ENCODE measurements around the gene TAS1R3.

TAS1R3 gene

DNA sequence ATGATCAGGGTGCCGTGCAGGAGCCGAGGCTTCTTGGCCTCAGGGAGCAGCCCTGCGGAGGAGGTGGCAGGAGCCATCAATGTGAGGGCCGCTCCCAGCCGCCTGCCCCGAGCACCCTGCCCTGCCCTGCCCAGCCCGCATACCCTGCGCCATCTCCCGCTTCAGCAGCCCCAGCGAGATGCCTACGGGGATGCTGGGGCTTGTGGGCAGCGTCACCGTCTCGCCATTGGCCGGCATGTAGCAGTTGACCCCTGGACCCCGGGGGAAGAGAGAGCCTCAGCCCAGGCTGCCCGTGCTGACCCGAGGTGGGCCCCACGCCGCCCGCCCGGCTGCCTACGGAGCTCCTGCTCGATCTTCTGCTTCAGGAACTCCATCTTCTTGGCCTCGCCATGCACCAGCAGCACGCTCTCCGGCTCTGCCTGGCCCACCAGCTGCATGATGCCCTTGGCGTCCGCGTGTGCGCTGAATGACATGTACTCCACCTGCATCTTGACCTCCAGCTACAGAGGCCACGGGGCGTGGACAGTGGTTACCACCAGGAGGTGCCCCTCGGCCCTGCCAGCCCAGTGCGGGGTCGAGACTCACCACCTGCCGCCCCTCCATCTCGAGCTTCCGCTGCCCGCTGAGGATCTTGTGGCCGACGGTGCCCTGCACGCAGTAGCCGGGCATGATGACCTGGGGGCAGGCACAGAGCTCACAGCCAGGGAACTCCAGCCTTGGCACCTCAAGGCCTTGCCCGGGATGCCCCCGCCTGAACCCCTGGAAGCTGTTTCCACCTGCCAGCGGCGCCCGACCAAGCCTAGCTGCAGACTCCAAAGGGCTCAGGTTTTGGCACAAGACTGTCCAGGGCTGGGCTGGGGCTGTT lies 18.4 kb upstream of the TAS1R3 start:
- Histone ChIP-seq H2AFZ (ENCODE audit: low read depth, low read length) (no peak overlapping the region), H3K4me1 (ENCODE audit: low read length) (peaks cover 7% of the 10 kb centered on the region), H3K27me3 (ENCODE audit: low read depth, low read length) (no peaks in the 10 kb centered on the region), H3K27ac (ENCODE audit: low read length) (no peak overlapping the region), H3K9ac (ENCODE audit: low read length) (no peak overlapping the region), H3K9me3 (ENCODE audit: insufficient read depth, low read length) (no peaks in the 10 kb centered on the region), H3K4me3 (ENCODE audit: low read length) (no peak overlapping the region), H3K4me2 (ENCODE audit: low read length) (no peak overlapping the region), H4K20me1 (ENCODE audit: insufficient read depth, low read length) (0 out of 2 replicates have a peak, but pooled peaks cover 3% of the 10 kb centered on the region), H3K36me3 (replicated peaks; ENCODE audit: low read depth, low read length) (peaks cover 27% of the 10 kb centered on the region), H3K79me2 (ENCODE audit: low read length) (peaks cover 5% of the 10 kb centered on the region; the same call in 1 of the 2 replicates)
- TF ChIP-seq, protein P1, sequence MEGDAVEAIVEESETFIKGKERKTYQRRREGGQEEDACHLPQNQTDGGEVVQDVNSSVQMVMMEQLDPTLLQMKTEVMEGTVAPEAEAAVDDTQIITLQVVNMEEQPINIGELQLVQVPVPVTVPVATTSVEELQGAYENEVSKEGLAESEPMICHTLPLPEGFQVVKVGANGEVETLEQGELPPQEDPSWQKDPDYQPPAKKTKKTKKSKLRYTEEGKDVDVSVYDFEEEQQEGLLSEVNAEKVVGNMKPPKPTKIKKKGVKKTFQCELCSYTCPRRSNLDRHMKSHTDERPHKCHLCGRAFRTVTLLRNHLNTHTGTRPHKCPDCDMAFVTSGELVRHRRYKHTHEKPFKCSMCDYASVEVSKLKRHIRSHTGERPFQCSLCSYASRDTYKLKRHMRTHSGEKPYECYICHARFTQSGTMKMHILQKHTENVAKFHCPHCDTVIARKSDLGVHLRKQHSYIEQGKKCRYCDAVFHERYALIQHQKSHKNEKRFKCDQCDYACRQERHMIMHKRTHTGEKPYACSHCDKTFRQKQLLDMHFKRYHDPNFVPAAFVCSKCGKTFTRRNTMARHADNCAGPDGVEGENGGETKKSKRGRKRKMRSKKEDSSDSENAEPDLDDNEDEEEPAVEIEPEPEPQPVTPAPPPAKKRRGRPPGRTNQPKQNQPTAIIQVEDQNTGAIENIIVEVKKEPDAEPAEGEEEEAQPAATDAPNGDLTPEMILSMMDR (IDR thresholded peaks at IDR 0.05; ENCODE audit: low read depth, low read length), result no peak
- TF ChIP-seq EZH2phosphoT487 (IDR thresholded peaks at IDR 0.05; ENCODE audit: low read depth), result no peak

DNA sequence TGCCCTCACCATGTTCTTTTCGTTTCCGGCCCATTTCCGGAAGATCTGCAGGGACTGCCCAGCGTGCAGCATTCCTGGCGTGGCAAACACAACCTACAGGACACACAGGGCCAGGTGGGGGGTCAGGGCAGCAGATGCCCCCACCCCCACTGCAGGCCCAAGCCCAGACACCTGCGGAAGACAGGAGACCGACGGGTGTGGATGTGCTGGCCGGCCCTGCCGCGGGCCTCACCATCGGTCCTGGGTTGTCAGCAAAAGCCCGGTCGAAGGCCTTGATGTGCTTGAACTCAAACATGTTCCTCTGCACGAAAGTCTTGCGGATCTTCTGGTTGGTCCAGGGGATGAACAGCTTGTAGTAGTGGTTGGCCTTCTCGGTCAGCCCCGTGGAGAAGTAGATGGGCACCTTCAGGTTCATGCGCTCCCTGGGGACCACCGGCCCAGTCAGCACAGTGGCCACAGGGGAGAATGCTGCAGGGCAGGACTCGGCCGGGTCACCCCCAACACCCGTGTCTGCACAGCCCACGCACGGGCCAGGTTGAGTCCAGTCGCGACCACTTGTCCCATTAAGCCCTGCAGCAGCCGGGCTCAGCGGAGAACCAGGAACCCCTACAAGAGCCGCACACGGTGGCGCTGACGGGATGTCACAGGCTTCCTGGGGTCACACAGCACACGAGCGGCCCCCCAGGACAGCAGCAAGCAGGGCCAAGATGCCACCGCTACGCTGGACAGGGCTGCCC lies 17.4 kb upstream of the TAS1R3 start:
- no peaks in the 10 kb centered on the region for H3K27me3 ChIP-seq (ENCODE audit: low read depth, low read length)
- peaks cover 7% of the 10 kb centered on the region for H3K4me1 ChIP-seq (ENCODE audit: low read length)
- peaks cover 5% of the 10 kb centered on the region; the same call in 1 of the 2 replicates for H3K79me2 ChIP-seq (ENCODE audit: low read length)
- no peak for TF ChIP-seq EZH2phosphoT487 (IDR thresholded peaks at IDR 0.05; ENCODE audit: low read depth)
- TF ChIP-seq, protein P1 (IDR thresholded peaks at IDR 0.05; ENCODE audit: low read depth, low read length), result no peak
- no peaks in the 10 kb centered on the region for H3K9me3 ChIP-seq (ENCODE audit: insufficient read depth, low read length)
- no peak overlapping the region for H3K4me3 ChIP-seq (ENCODE audit: low read length)
- H3K27ac ChIP-seq (ENCODE audit: low read length), result no peak overlapping the region
- no peak overlapping the region for H3K4me2 ChIP-seq (ENCODE audit: low read length)
- H3K36me3 ChIP-seq (replicated peaks; ENCODE audit: low read depth, low read length), result peaks cover 30% of the 10 kb centered on the region
- 0 out of 2 replicates have a peak, but pooled peaks cover 3% of the 10 kb centered on the region for H4K20me1 ChIP-seq (ENCODE audit: insufficient read depth, low read length)
- no peak overlapping the region for H3K9ac ChIP-seq (ENCODE audit: low read length)
- no peak overlapping the region for H2AFZ ChIP-seq (ENCODE audit: low read depth, low read length)

DNA sequence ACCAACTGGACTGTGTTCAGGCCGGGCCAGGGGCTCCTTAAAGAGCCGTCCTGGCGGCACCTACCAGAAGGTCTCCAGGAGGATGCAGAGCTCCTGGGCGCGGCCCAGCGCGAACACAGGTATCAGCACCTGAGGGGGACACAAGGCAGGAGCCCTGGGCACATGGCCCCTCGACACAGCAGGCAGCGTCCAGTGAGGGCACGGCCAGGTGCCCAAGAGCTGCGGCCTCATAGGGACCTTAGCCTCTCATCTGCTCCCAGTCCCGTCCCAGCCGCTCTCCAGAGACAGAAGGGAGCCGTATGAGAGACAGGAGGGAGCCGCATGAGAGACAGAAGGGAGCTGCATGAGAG lies 16.9 kb upstream of the TAS1R3 start:
- Histone ChIP-seq H3K9ac (ENCODE audit: low read length) (no peak overlapping the region), H3K79me2 (ENCODE audit: low read length) (peaks cover 9% of the 10 kb centered on the region; the same call in 1 of the 2 replicates), H3K27ac (ENCODE audit: low read length) (no peak overlapping the region), H3K4me2 (ENCODE audit: low read length) (no peak overlapping the region), H3K4me1 (ENCODE audit: low read length) (peaks cover 6% of the 10 kb centered on the region), H4K20me1 (ENCODE audit: insufficient read depth, low read length) (0 out of 2 replicates have a peak, but pooled peaks cover 3% of the 10 kb centered on the region), H2AFZ (ENCODE audit: low read depth, low read length) (no peak overlapping the region), H3K36me3 (replicated peaks; ENCODE audit: low read depth, low read length) (peaks cover 31% of the 10 kb centered on the region), H3K9me3 (ENCODE audit: insufficient read depth, low read length) (no peaks in the 10 kb centered on the region), H3K27me3 (ENCODE audit: low read depth, low read length) (no peaks in the 10 kb centered on the region), H3K4me3 (ENCODE audit: low read length) (no peak overlapping the region)
- TF ChIP-seq EZH2phosphoT487 (IDR thresholded peaks at IDR 0.05; ENCODE audit: low read depth), result no peak
- TF ChIP-seq, protein P1 (IDR thresholded peaks at IDR 0.05; ENCODE audit: low read depth, low read length), result no peak

Measured in OCI-LY3 (cell line).